HepG2 (cell line): ENCODE measurements around the gene KCNF1. TPM values are rescaled to one million over a fixed set of nuclear protein-coding genes. Genes with fewer than 3 reads are reported as not detected.

Experiments
- ATAC-seq: fragments of 200-7000 bp; cut with Tn5 transposase; 3 replicates; pipeline ENCODE4 v1.9.1; 2020; ENCODE audit warnings: mild to moderate bottlenecking, moderate library complexity
- BruUV-seq: library from RNA; stranded (reverse); fragments of 400-500 nt; replicated peaks from 2 replicates; lab custom pipeline; 2021; lab: Mats Ljungman, UMichigan
- CTCF ChIA-PET: fragments of 300-600 bp; formaldehyde crosslinking; extraction: SDS; loops from one replicate; lab custom pipeline; 2021; ENCODE audit warnings: low total read pairs, inconsistent platforms, low intra/inter-chr PET ratio; lab: Yijun Ruan, JAX
- POLR2A ChIA-PET: fragments of 350-600 bp; sonication (Branson Sonifier 250); formaldehyde crosslinking; loops from one replicate; lab custom pipeline; 2020; ENCODE audit warnings: antibody characterized with exemption, inconsistent platforms; lab: Yijun Ruan, JAX
- DNase-seq: peaks from one replicate; pipeline ENCODE4 v3.0.0-alpha.2; 2015; ENCODE audit warnings: low spot score
- FAIRE-seq: peaks from 3 replicates; lab custom pipeline; 2011; peaks lifted over from hg19 to GRCh38; lab: Jason Lieb, UNC
- H2AFZ ChIP-seq: one replicate; pipeline ENCODE4 v1.6.1; 2011; ENCODE audit warnings: low read length, inconsistent platforms
- H3K27ac ChIP-seq: fragments of 300-600 bp; 3 replicates; pipeline ENCODE4 v1.8.0; 2011; ENCODE audit warnings: mixed run types, mild to moderate bottlenecking, mixed read lengths, low read length, inconsistent platforms; ENCODE audit not compliant: insufficient read depth; ENCODE audit errors: extremely low read length
- H3K27me3 ChIP-seq, 2 experiments: fragments of 200-600 bp in 1 of 2; 2 replicates in 1 of 2; 3 replicates in 1 of 2; pipeline versions ENCODE4 v1.6.0 to v1.8.0; 2011; ENCODE audit warnings: low read length in 2 of 2, mild to moderate bottlenecking in 2 of 2, moderate library complexity in 2 of 2, inconsistent platforms in 1 of 2; ENCODE audit not compliant: insufficient read depth in 2 of 2, control insufficient read depth in 1 of 2
- H3K36me3 ChIP-seq, 2 experiments: fragments of 200-600 bp in 1 of 2; replicated peaks in 1 of 2; 2 replicates in 1 of 2; 3 replicates in 1 of 2; pipeline versions ENCODE4 v1.5.1 to v1.8.0; 2011; ENCODE audit warnings: low read length in 2 of 2, inconsistent platforms in 1 of 2; ENCODE audit not compliant: insufficient read depth in 2 of 2, control insufficient read depth in 1 of 2
- H3K4me1 ChIP-seq: 2 replicates; pipeline ENCODE4 v1.5.1; 2012; ENCODE audit warnings: low read length, inconsistent platforms; ENCODE audit not compliant: insufficient read depth
- H3K4me2 ChIP-seq: 2 replicates; pipeline ENCODE4 v1.6.0; 2011; ENCODE audit warnings: low read depth, low read length, inconsistent platforms
- H3K4me3 ChIP-seq, 3 experiments: fragments of 200-600 bp in 1 of 3; sonication (generic), shearing (Covaris generic) in 1 of 3; replicated peaks in 1 of 3; 2 replicates each; pipeline ENCODE4 v1.5.1; 2011 to 2016; ENCODE audit warnings: low read length in 3 of 3, inconsistent platforms in 2 of 3, low read depth in 2 of 3, mild to moderate bottlenecking in 2 of 3, control low read depth in 1 of 3, mixed read lengths in 1 of 3; ENCODE audit not compliant: insufficient read depth in 1 of 3
- H3K79me2 ChIP-seq: one replicate; pipeline ENCODE4 v1.6.1; 2011; ENCODE audit warnings: low read length, inconsistent platforms; ENCODE audit not compliant: insufficient read depth
- H3K9ac ChIP-seq: 2 replicates; pipeline ENCODE4 v1.6.0; 2011; ENCODE audit warnings: mild to moderate bottlenecking, low read depth, low read length, inconsistent platforms; ENCODE audit not compliant: insufficient read depth
- H3K9me3 ChIP-seq: 2 replicates; pipeline ENCODE4 v1.5.1; 2012; ENCODE audit warnings: mild to moderate bottlenecking, low read length
- H4K20me1 ChIP-seq: 2 replicates; pipeline ENCODE4 v1.6.0; 2011; ENCODE audit warnings: inconsistent platforms, mild to moderate bottlenecking, low read length, moderate library complexity; ENCODE audit not compliant: insufficient read depth
- BORCS8-MEF2B ChIP-seq: sonication (generic); formaldehyde crosslinking; IDR thresholded peaks from 2 replicates; pipeline ENCODE4 v1.8.0; 2022; ENCODE audit warnings: mild to moderate bottlenecking, missing genetic modification reagents
- ELK4 ChIP-seq: sonication (generic); formaldehyde crosslinking; IDR thresholded peaks from 2 replicates; pipeline ENCODE4 v1.9.0; 2021; ENCODE audit warnings: missing genetic modification reagents, borderline replicate concordance
- EP300 ChIP-seq, 3 experiments: sonication (generic) in 1 of 3; formaldehyde crosslinking in 1 of 3; IDR thresholded peaks; 2 replicates each; pipeline versions ENCODE4 v1.5.1 to v1.6.1; 2011 to 2020; ENCODE audit warnings: low read depth in 2 of 3, low read length in 2 of 3, borderline replicate concordance in 1 of 3, improper control_type of control experiment in 1 of 3, mild to moderate bottlenecking in 1 of 3, missing genetic modification reagents in 1 of 3, moderate library complexity in 1 of 3
- FOXC1 ChIP-seq: sonication (generic); formaldehyde crosslinking; IDR thresholded peaks from 2 replicates; pipeline ENCODE4 v1.8.0; 2022; ENCODE audit warnings: mild to moderate bottlenecking, missing genetic modification reagents, borderline replicate concordance
- HES4 ChIP-seq: sonication (generic); formaldehyde crosslinking; IDR thresholded peaks from 2 replicates; pipeline ENCODE4 v1.9.0; 2021; ENCODE audit warnings: mild to moderate bottlenecking, missing genetic modification reagents, borderline replicate concordance
- KMT2B ChIP-seq: IDR thresholded peaks from 2 replicates; pipeline ENCODE4 v1.6.1; 2016; ENCODE audit warnings: missing genetic modification reagents, missing compliant biosample characterization
- NPAS2 ChIP-seq: sonication (generic); formaldehyde crosslinking; IDR thresholded peaks from 2 replicates; pipeline ENCODE4 v1.8.0; 2022; ENCODE audit warnings: mild to moderate bottlenecking, missing genetic modification reagents, borderline replicate concordance
- RAD21 ChIP-seq: fragments of 450-650 bp; formaldehyde crosslinking; IDR thresholded peaks from 2 replicates; pipeline ENCODE4 v1.5.0; 2020; ENCODE audit warnings: mild to moderate bottlenecking
- RARG ChIP-seq: sonication (generic); formaldehyde crosslinking; IDR thresholded peaks from 2 replicates; pipeline ENCODE4 v1.4.0; 2020; ENCODE audit warnings: low read depth, mild to moderate bottlenecking, missing genetic modification reagents
- RFX5 ChIP-seq: IDR thresholded peaks from 2 replicates; pipeline ENCODE4 v1.6.1; 2011; ENCODE audit warnings: low read depth, low read length, improper control_type of control experiment
- TFAP4 ChIP-seq: sonication (generic); IDR thresholded peaks from 2 replicates; pipeline ENCODE4 v1.6.1; 2016; ENCODE audit warnings: low read depth, borderline replicate concordance
- XRCC5 ChIP-seq: fragments of 200-400 bp; formaldehyde crosslinking; optimal IDR thresholded peaks from 2 replicates; pipeline ENCODE3; 2017; ENCODE audit warnings: mild to moderate bottlenecking, low read length
- ZKSCAN1 ChIP-seq: fragments of 150-350 bp; IDR thresholded peaks from 2 replicates; pipeline ENCODE4 v1.6.1; 2014; ENCODE audit warnings: low read length
- ZMAT3 ChIP-seq: sonication (generic); formaldehyde crosslinking; conservative IDR thresholded peaks from 2 replicates; pipeline ENCODE4 v1.7.0; 2021; ENCODE audit warnings: missing genetic modification reagents
- ZNF18 ChIP-seq: sonication (generic); formaldehyde crosslinking; IDR thresholded peaks from 2 replicates; pipeline ENCODE4 v1.8.0; 2022; ENCODE audit warnings: mild to moderate bottlenecking, missing genetic modification reagents; ENCODE audit not compliant: insufficient replicate concordance
- ZNF20 ChIP-seq: sonication (generic); formaldehyde crosslinking; IDR thresholded peaks from 2 replicates; pipeline ENCODE4 v1.4.0; 2020; ENCODE audit warnings: mild to moderate bottlenecking, moderate library complexity, missing genetic modification reagents
- ZNF33A ChIP-seq: sonication (generic); formaldehyde crosslinking; IDR thresholded peaks from 2 replicates; pipeline ENCODE4 v1.5.1; 2020; ENCODE audit warnings: missing genetic modification reagents, mild to moderate bottlenecking, moderate library complexity, borderline replicate concordance
- ZNF570 ChIP-seq: sonication (generic); formaldehyde crosslinking; IDR thresholded peaks from 2 replicates; pipeline ENCODE4 v1.4.0; 2020; ENCODE audit warnings: mild to moderate bottlenecking, missing genetic modification reagents, borderline replicate concordance
- WGBS: methylation state at CpG from one replicate; pipeline ENCODE4 v1.1.6; 2017; ENCODE audit warnings: low lambda C conversion rate; 5-methylcytosine and 5-hydroxymethylcytosine counted together
- in situ Hi-C: cut with HindIII; loops from 2 replicates; pipeline ENCODE4 v1.10.0; 2017; ENCODE audit warnings: low pct_unique_long_range_greater_than_20kb; ENCODE audit not compliant: extremely low pct_ligation_motif_present
- intact Hi-C: fragments of 100-400 bp; cut with micrococcal nuclease; formaldehyde crosslinking; loops from one replicate; pipeline ENCODE4 v1.10.0; 2022; ENCODE audit not compliant: unreplicated experiment
- polyA plus RNA-seq, 8 experiments: library from polyadenylated mRNA; depleted of rRNA in 3 of 8; stranded (reverse) in 7 of 8; unstranded in 1 of 8; fragments of >200 nt; fragmentation: Illumina TruSeq in 4 of 8; extraction: Trizol in 4 of 8; gene quantifications; 2 replicates each; pipeline versions ENCODE4 v1.2.1 to v1.2.3, GENCODE V29; 2011 to 2016; ENCODE audit warnings: low read depth in 4 of 8, missing spikeins in 1 of 8, mixed read lengths in 1 of 8; ENCODE audit not compliant: insufficient read depth in 1 of 8
- total RNA-seq, 5 experiments: library from RNA; depleted of rRNA; stranded (reverse); fragments of >200 nt; fragmentation: Illumina TruSeq; extraction: Trizol; gene quantifications; 2 replicates each; pipeline ENCODE4 v1.2.3, GENCODE V29; 2016; ENCODE audit warnings: low read depth in 1 of 5

The KCNF1 gene
- total and polyA plus RNA-seq, 2 of the 13 experiments (the other 11 are each of a cell fraction or from before 2014, with no cell fraction given) = 0.09 to 0.12 TPM

GRCh38 chr2:10951558-10952414 lies 40.1 kb downstream of the KCNF1 start:
- H3K4me1 ChIP-seq = no peaks in the 10 kb centered on the region
- H3K79me2 ChIP-seq = no peaks in the 10 kb centered on the region
- H3K27ac ChIP-seq = no peak overlapping the region
- TF ChIP-seq ZKSCAN1 (no peak), ZNF33A (CRISPR knock-in tag) (no peak), HES4 (CRISPR knock-in tag) (no peak), ZNF18 (CRISPR knock-in tag) (no peak), RARG (CRISPR knock-in tag) (no peak), RAD21 (no peak), ZNF20 (no peak), FOXC1 (CRISPR knock-in tag) (no peak), TFAP4 (no peak), ZNF570 (CRISPR knock-in tag) (no peak), NPAS2 (CRISPR knock-in tag) (no peak), EP300 (IDR thresholded peaks at IDR 0.05; ENCODE audit: low read depth in 2 of 2, low read length in 2 of 2) (no peak), EP300 (CRISPR knock-in tag; IDR thresholded peaks at IDR 0.05; ENCODE audit: borderline replicate concordance) (no peak), KMT2B (no peak), XRCC5 (no peak), RFX5 (no peak), ELK4 (CRISPR knock-in tag) (no peak), BORCS8-MEF2B (CRISPR knock-in tag) (no peak), ZMAT3 (CRISPR knock-in tag) (no peak)
- POLR2A ChIA-PET = no interaction called here
- H2AFZ ChIP-seq = no peak overlapping the region
- H3K4me3 ChIP-seq = no peak overlapping the region
- H4K20me1 ChIP-seq = no peaks in the 10 kb centered on the region
- no peak overlapping the region for H3K4me2 ChIP-seq
- peaks cover 11% of the 10 kb centered on the region for H3K9me3 ChIP-seq
- H3K27me3 ChIP-seq = peaks cover 7 to 46% of the 10 kb centered on the region in 2 experiments; a peak in 3 of 5 replicates
- in situ Hi-C loops (no loop called here), intact Hi-C loops (no loop called here)
- WGBS = 10% methylated on average over 9 of the region's 9 CpGs
- FAIRE-seq (no peak), DNase-seq (no peak), ATAC-seq (no peak)
- CTCF ChIA-PET = no interaction called here
- BruUV-seq = no TSS peak
- no peak overlapping the region for H3K9ac ChIP-seq
- H3K36me3 ChIP-seq = no peaks in the 10 kb centered on the region
